HL-60/S4 (cell line): Measurements from ENCODE around the gene TAAR6.
"Not testable (repeated sequence)": the region's sequence is repeated elsewhere in the genome, so short reads cannot be mapped to it uniquely, and the experiment has no call there.

Experiments used
- in situ Hi-C: fragments of 300-500 bp; cut with MboI; formaldehyde crosslinking; loops from 2 replicates; pipeline ENCODE4 v1.14.3; 2022; ENCODE audit warnings: low sequenced_read_pairs

TAAR6 gene

GRCh38 chr6:132570221-132570777, at the start of gene TAAR6:
Gene TAAR6, plus strand, starts transcription at chr6:132570322. Its CDS starts 0 bp downstream, at chr6:132570322.
- in situ Hi-C loops: no loop called here

- in situ Hi-C loops: loop anchor here (25.0 kb wide), 1 partner anchor 1566 kb away; no protein-coding TSS in a partner anchor
Observed at GRCh38 chr6:132520953-132521352, 49.2 kb upstream of the TAAR6 start.

GRCh38 chr6:132524646-132525045, 45.5 kb upstream of the TAAR6 start:
- in situ Hi-C loops: loop anchor here (25.0 kb wide), 2 partner anchors 1388 to 1563 kb away; no protein-coding TSS in a partner anchor

GRCh38 chr6:132525866-132526265, 44.3 kb upstream of the TAAR6 start:
- in situ Hi-C loops: loop anchor here (25.0 kb wide), 1 partner anchor 1386 kb away; no protein-coding TSS in a partner anchor

- in situ Hi-C loops: loop anchor here (25.0 kb wide), 1 partner anchor 1386 kb away; no protein-coding TSS in a partner anchor
Observed at GRCh38 chr6:132526461-132526860, 43.7 kb upstream of the TAAR6 start.

DNA sequence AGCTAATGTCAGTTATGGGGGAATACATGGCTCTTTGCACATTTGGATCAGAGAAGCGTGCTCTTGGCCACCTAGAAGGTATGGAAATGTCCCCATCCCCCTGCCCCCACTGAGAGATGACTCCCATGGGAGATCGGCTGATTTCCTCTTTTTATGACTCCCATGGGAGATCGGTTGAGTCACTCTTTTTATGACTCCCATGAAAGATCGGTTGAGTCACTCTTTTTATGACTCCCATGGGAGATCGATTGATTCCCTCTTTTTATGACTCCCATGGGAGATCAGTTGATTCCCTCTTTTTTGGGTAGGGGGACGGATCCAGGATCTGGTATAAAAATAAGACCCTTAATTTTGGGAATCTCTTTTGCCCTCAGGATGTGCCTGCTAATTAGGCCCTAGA, 42.3 kb upstream of the TAAR6 start:
- in situ Hi-C loops: loop anchor here (25.0 kb wide), 1 partner anchor 1385 kb away; no protein-coding TSS in a partner anchor

GRCh38 chr6:132530293-132530974, 39.7 kb upstream of the TAAR6 start:
- in situ Hi-C loops: loop anchor here (25.0 kb wide), 1 partner anchor 1382 kb away; no protein-coding TSS in a partner anchor

DNA sequence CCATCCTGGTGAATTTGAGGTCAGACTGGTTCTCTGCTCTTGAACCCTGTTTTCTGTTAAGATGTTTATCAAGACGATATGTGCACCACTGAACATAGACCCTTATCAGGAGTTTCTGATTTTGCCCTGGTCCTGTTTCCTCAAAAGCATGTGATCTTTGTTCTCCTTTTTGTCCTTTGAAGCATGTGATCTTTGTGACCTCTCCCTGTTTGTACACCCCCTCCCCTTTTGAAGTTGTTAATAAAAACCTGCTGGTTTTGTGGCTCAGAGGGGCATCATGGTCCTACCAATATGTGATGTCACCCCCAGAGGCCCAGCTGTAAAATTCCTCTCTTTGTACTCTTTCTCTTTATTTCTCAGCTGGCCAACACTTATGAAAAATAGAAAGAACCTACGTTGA, 35.6 kb upstream of the TAAR6 start:
- in situ Hi-C loops: loop anchor here (25.0 kb wide), 1 partner anchor 1378 kb away; no protein-coding TSS in a partner anchor

GRCh38 chr6:132537145-132537544, 33.0 kb upstream of the TAAR6 start:
- in situ Hi-C loops: loop anchor here (25.0 kb wide), 1 partner anchor 1375 kb away; no protein-coding TSS in a partner anchor

DNA sequence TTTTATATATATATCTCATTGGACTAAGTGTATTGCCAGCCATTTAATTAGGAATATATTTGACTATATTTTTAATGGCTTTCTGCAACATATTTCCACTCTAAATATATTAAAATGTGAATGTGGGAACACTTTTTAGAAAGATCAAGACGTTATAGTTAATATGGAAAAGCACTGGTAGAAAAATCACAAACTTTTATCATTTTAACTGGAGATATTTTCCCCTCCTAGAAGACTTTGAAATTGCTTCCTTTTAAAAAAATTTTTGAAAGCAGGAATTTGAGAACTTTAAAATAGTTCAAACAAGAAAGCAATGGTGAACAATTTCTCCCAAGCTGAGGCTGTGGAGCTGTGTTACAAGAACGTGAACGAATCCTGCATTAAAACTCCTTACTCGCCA, 32.1 kb upstream of the TAAR6 start, which contains the start of gene TAAR9:
Gene TAAR9 (plus strand): TSS at position 301 of the 400 bp plus-strand sequence. CDS start 13 bp downstream, at position 314.
- in situ Hi-C loops: loop anchor here (25.0 kb wide), 1 partner anchor 1374 kb away; no protein-coding TSS in a partner anchor

GRCh38 chr6:132544826-132545225, 25.3 kb upstream of the TAAR6 start:
- in situ Hi-C loops: loop anchor here (25.0 kb wide), 1 partner anchor 1367 kb away; no protein-coding TSS in a partner anchor

- in situ Hi-C loops: loop anchor here (25.0 kb wide), 1 partner anchor 1363 kb away; no protein-coding TSS in a partner anchor
Observed at GRCh38 chr6:132548746-132549463, 21.2 kb upstream of the TAAR6 start.

DNA sequence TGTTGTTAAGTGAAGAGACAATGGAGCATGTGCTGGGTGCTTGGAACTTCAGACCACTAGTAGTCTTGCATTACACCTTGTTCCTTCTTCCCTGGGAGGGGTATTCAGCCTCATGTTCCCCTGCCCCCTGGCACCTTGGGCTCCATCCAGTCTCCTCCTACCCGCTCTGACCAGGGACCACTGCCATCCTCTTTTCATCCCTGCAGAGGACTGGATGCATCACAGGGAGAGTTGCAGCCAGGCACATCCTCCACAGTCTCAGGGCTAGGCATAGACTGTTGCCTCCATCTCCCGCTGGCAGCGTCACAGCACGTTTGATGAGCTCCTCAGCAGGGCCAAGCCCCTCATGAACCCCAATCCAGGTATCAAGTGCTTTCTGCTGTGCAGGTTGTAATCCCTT, 18.9 kb upstream of the TAAR6 start:
- in situ Hi-C loops: no loop called here

- in situ Hi-C loops: no loop called here
Observed at GRCh38 chr6:132552372-132552771, 17.8 kb upstream of the TAAR6 start, which contains the start of gene TAAR8. Gene TAAR8, plus strand, starts transcription at chr6:132552672. Its CDS starts 21 bp downstream, at chr6:132552693.

GRCh38 chr6:132560087-132560486, 10.0 kb upstream of the TAAR6 start:
- in situ Hi-C loops: not testable (repeated sequence)

GRCh38 chr6:132566404-132566803, 3.7 kb upstream of the TAAR6 start:
- in situ Hi-C loops: no loop called here

- in situ Hi-C loops: no loop called here
Observed at GRCh38 chr6:132567566-132567965, 2.6 kb upstream of the TAAR6 start.

GRCh38 chr6:132568611-132569010, 1.5 kb upstream of the TAAR6 start:
- in situ Hi-C loops: no loop called here

GRCh38 chr6:132569170-132569569, 952 bp upstream of the TAAR6 start:
- in situ Hi-C loops: no loop called here

DNA sequence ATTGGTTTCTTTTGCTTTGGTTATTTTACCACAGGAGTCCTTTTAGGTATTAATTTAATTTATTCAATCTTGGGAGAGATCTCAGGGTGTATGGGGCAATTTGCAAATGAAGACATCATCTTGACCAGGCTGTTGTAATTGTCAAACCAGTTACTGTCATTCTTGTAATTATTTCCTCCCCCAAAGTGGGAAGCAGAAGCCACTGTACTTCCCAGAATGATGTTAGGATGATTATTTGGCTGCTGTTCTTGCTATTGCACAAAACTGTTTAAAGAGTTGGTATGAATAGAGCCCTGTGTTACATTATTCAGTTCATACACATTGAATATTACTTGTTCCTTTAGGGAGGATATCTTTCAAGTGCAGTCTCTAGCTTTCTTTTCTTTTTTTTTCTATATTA, 1.7 kb downstream of the TAAR6 start:
- in situ Hi-C loops: no loop called here

- in situ Hi-C loops: no loop called here
Observed at GRCh38 chr6:132584698-132585097, 14.6 kb downstream of the TAAR6 start.
